H1 (cell line): ENCODE data around the gene DPP8. TPM values are rescaled to one million over a fixed set of nuclear protein-coding genes. Genes with fewer than 3 reads are reported as not detected.

ENCODE experiments used
- CTCF ChIA-PET: fragments of 300-600 bp; sonication (Branson Sonifier 250); formaldehyde crosslinking; loops from one replicate; lab custom pipeline; 2021; ENCODE audit not compliant: partially characterized antibody; lab: Charles Lee
- POLR2A ChIA-PET: fragments of 300-600 bp; sonication (Branson Sonifier 250); formaldehyde crosslinking; loops from one replicate; lab custom pipeline; 2021; ENCODE audit warnings: inconsistent platforms; ENCODE audit not compliant: partially characterized antibody; lab: Charles Lee
- DNase-seq, 2 experiments: peaks; one replicate each; pipeline versions ENCODE4 v3.0.0 to v3.0.0-alpha.2; 2010 to 2022; ENCODE audit warnings: low spot score in 2 of 2, low read depth in 1 of 2, mixed read lengths in 1 of 2
- FAIRE-seq: peaks from 2 replicates; lab custom pipeline; 2011; peaks lifted over from hg19 to GRCh38; lab: Jason Lieb, UNC
- H2AFZ ChIP-seq: 2 replicates; pipeline ENCODE4 v1.8.1; 2012; ENCODE audit warnings: low read length, inconsistent platforms
- H2AK5ac ChIP-seq: 2 replicates; pipeline ENCODE4 v1.6.1; 2013; ENCODE audit warnings: low read depth, low read length
- H2BK120ac ChIP-seq: replicated peaks from 2 replicates; pipeline ENCODE3; 2013; ENCODE audit warnings: low read depth, low read length, inconsistent platforms
- H2BK12ac ChIP-seq: 2 replicates; pipeline ENCODE4 v1.6.1; 2013; ENCODE audit warnings: low read depth, low read length
- H2BK15ac ChIP-seq: 2 replicates; pipeline ENCODE4 v1.6.1; 2013; ENCODE audit warnings: low read length
- H2BK20ac ChIP-seq: 2 replicates; pipeline ENCODE4 v1.6.1; 2013; ENCODE audit warnings: low read length
- H2BK5ac ChIP-seq: 2 replicates; pipeline ENCODE4 v1.6.1; 2013; ENCODE audit warnings: low read depth, low read length
- H3K14ac ChIP-seq: 2 replicates; pipeline ENCODE4 v1.6.1; 2013; ENCODE audit warnings: inconsistent platforms; ENCODE audit not compliant: insufficient read length
- H3K18ac ChIP-seq: 2 replicates; pipeline ENCODE4 v1.6.1; 2013; ENCODE audit warnings: low read length; ENCODE audit errors: extremely low read depth
- H3K23ac ChIP-seq: 2 replicates; pipeline ENCODE4 v1.6.1; 2013; ENCODE audit warnings: inconsistent platforms; ENCODE audit not compliant: insufficient read length
- H3K23me2 ChIP-seq: 2 replicates; pipeline ENCODE4 v1.6.1; 2013; ENCODE audit warnings: low read depth, low read length
- H3K27ac ChIP-seq: 2 replicates; pipeline ENCODE4 v1.6.1; 2011; ENCODE audit warnings: low read depth, low read length, inconsistent platforms
- H3K27me3 ChIP-seq, 4 experiments: replicated peaks in 1 of 4; 1 replicate in 1 of 4; 2 replicates in 3 of 4; pipeline versions ENCODE4 v1.6.1 to v1.8.1; 2011 to 2013; ENCODE audit warnings: low read length in 3 of 4, mild to moderate bottlenecking in 3 of 4, inconsistent platforms in 2 of 4, mixed read lengths in 2 of 4, moderate library complexity in 1 of 4; ENCODE audit not compliant: control insufficient read depth in 3 of 4, insufficient read depth in 3 of 4; ENCODE audit errors: extremely low read depth in 1 of 4
- H3K36me3 ChIP-seq, 4 experiments: 2 replicates each; pipeline versions ENCODE4 v1.6.1 to v1.8.1; 2011 to 2013; ENCODE audit warnings: mild to moderate bottlenecking in 4 of 4, low read length in 3 of 4, moderate library complexity in 2 of 4, control low read depth in 1 of 4, inconsistent platforms in 1 of 4; ENCODE audit not compliant: insufficient read depth in 4 of 4, control insufficient read depth in 2 of 4
- H3K4ac ChIP-seq: replicated peaks from 2 replicates; pipeline ENCODE3; 2013; ENCODE audit warnings: low read length, low read depth, mixed read lengths, inconsistent platforms; ENCODE audit not compliant: insufficient read length
- H3K4me1 ChIP-seq, 4 experiments: replicated peaks in 1 of 4; 1 replicate in 1 of 4; 2 replicates in 3 of 4; pipeline versions ENCODE4 v1.6.1 to v1.8.1; 2011 to 2013; ENCODE audit warnings: low read length in 3 of 4, inconsistent platforms in 2 of 4, mixed read lengths in 1 of 4; ENCODE audit not compliant: insufficient read depth in 4 of 4, control insufficient read depth in 3 of 4
- H3K4me2 ChIP-seq, 2 experiments: 2 replicates each; pipeline versions ENCODE4 v1.6.1 to v1.8.1; 2011 to 2013; ENCODE audit warnings: low read depth in 2 of 2, low read length in 2 of 2, control low read depth in 1 of 2, inconsistent platforms in 1 of 2, mild to moderate bottlenecking in 1 of 2; ENCODE audit not compliant: insufficient read depth in 1 of 2
- H3K4me3 ChIP-seq, 4 experiments: fragments of 200-600, 300-600 bp in 1 of 4; sonication (generic), shearing (Covaris generic), sonication (Bioruptor Twin) in 1 of 4; 2 replicates each; pipeline versions ENCODE4 v1.5.1 to v1.8.1; 2011 to 2016; ENCODE audit warnings: low read length in 4 of 4, low read depth in 3 of 4, control low read depth in 2 of 4, inconsistent platforms in 2 of 4, mild to moderate bottlenecking in 2 of 4, mixed read lengths in 1 of 4, moderate library complexity in 1 of 4; ENCODE audit not compliant: insufficient read depth in 2 of 4; ENCODE audit errors: extremely low read depth in 1 of 4
- H3K56ac ChIP-seq: replicated peaks from 2 replicates; pipeline ENCODE3; 2013; ENCODE audit warnings: low read depth, mild to moderate bottlenecking, mixed read lengths, low read length, inconsistent platforms; ENCODE audit not compliant: insufficient read length
- H3K79me1 ChIP-seq: 2 replicates; pipeline ENCODE4 v1.6.1; 2013; ENCODE audit warnings: low read depth, low read length, control low read depth
- H3K79me2 ChIP-seq, 2 experiments: 2 replicates each; pipeline versions ENCODE4 v1.6.1 to v1.8.1; 2012 to 2013; ENCODE audit warnings: low read length in 2 of 2, mild to moderate bottlenecking in 2 of 2, inconsistent platforms in 1 of 2; ENCODE audit not compliant: insufficient read depth in 2 of 2, control insufficient read depth in 1 of 2
- H3K9ac ChIP-seq, 4 experiments: replicated peaks in 1 of 4; 1 replicate in 1 of 4; 2 replicates in 3 of 4; pipeline versions ENCODE4 v1.6.1 to v1.8.1; 2011 to 2013; ENCODE audit warnings: low read depth in 3 of 4, low read length in 3 of 4, control low read depth in 2 of 4, mild to moderate bottlenecking in 2 of 4, moderate library complexity in 2 of 4, inconsistent platforms in 1 of 4; ENCODE audit errors: extremely low read depth in 1 of 4
- H3K9me3 ChIP-seq, 2 experiments: 2 replicates each; pipeline versions ENCODE4 v1.6.1 to v1.8.1; 2012 to 2013; ENCODE audit warnings: mild to moderate bottlenecking in 2 of 2, moderate library complexity in 2 of 2, control low read depth in 1 of 2, inconsistent platforms in 1 of 2, low read depth in 1 of 2, low read length in 1 of 2, mixed read lengths in 1 of 2; ENCODE audit not compliant: insufficient read depth in 2 of 2
- H4K20me1 ChIP-seq, 2 experiments: replicated peaks in 1 of 2; 2 replicates each; pipeline versions ENCODE3 to v1.8.1; 2011 to 2013; ENCODE audit warnings: inconsistent platforms in 2 of 2, low read length in 2 of 2, mild to moderate bottlenecking in 1 of 2; ENCODE audit not compliant: insufficient read depth in 2 of 2, control insufficient read depth in 1 of 2
- H4K5ac ChIP-seq: 2 replicates; pipeline ENCODE4 v1.6.1; 2013; ENCODE audit warnings: low read length, low read depth, mixed read lengths, inconsistent platforms; ENCODE audit not compliant: insufficient read length
- H4K8ac ChIP-seq: 2 replicates; pipeline ENCODE4 v1.8.0; 2013; ENCODE audit warnings: mild to moderate bottlenecking, moderate library complexity, low read length, inconsistent platforms; ENCODE audit not compliant: insufficient read depth; ENCODE audit errors: extremely low read depth
- H4K91ac ChIP-seq: replicated peaks from 2 replicates; pipeline ENCODE3; 2013; ENCODE audit warnings: low read length, mixed read lengths, inconsistent platforms; ENCODE audit not compliant: insufficient read length
- CTCF ChIP-seq, 3 experiments: IDR thresholded peaks; 1 replicate in 2 of 3; 2 replicates in 1 of 3; pipeline versions ENCODE4 v1.5.1 to v1.6.1; 2011; ENCODE audit warnings: low read length in 3 of 3, mild to moderate bottlenecking in 3 of 3, inconsistent platforms in 2 of 3, low read depth in 1 of 3, moderate library complexity in 1 of 3; ENCODE audit not compliant: insufficient read depth in 1 of 3; ENCODE audit errors: control extremely low read depth in 1 of 3
- EP300 ChIP-seq, 2 experiments: IDR thresholded peaks; 1 replicate in 1 of 2; 2 replicates in 1 of 2; pipeline ENCODE4 v1.6.1; 2011 to 2012; ENCODE audit warnings: low read depth in 2 of 2, low read length in 2 of 2, mild to moderate bottlenecking in 2 of 2, borderline replicate concordance in 1 of 2, inconsistent platforms in 1 of 2, moderate library complexity in 1 of 2
- HDAC2 ChIP-seq, 2 experiments: fragments of 300-600 bp in 1 of 2; sonication (generic) in 1 of 2; IDR thresholded peaks; 2 replicates each; pipeline ENCODE4 v1.6.1; 2011 to 2012; ENCODE audit warnings: low read depth in 2 of 2, low read length in 2 of 2, mild to moderate bottlenecking in 2 of 2, moderate library complexity in 2 of 2, borderline replicate concordance in 1 of 2, inconsistent platforms in 1 of 2
- HDAC6 ChIP-seq: IDR thresholded peaks from one replicate; pipeline ENCODE4 v1.7.1; 2012; ENCODE audit warnings: low read depth, mild to moderate bottlenecking, inconsistent platforms, low read length, moderate library complexity
- KDM4A ChIP-seq: IDR thresholded peaks from one replicate; pipeline ENCODE4 v1.7.1; 2012; ENCODE audit warnings: low read depth, mild to moderate bottlenecking, moderate library complexity, low read length, inconsistent platforms; ENCODE audit not compliant: severe bottlenecking
- SP2 ChIP-seq: IDR thresholded peaks from 2 replicates; pipeline ENCODE4 v1.6.1; 2012; ENCODE audit warnings: mild to moderate bottlenecking, low read length, inconsistent platforms
- TAF7 ChIP-seq: optimal IDR thresholded peaks from 2 replicates; pipeline ENCODE3; 2011; ENCODE audit warnings: low read depth, mild to moderate bottlenecking, inconsistent platforms, low read length, moderate library complexity, borderline replicate concordance
- TBP ChIP-seq: IDR thresholded peaks from 2 replicates; pipeline ENCODE4 v1.6.1; 2011; ENCODE audit warnings: low read depth, low read length, improper control_type of control experiment
- TEAD4 ChIP-seq: IDR thresholded peaks from 2 replicates; pipeline ENCODE4 v1.6.1; 2012; ENCODE audit warnings: low read depth, low read length, inconsistent platforms, mixed read lengths
- WGBS, 2 experiments: shearing (Covaris generic) in 1 of 2; methylation state at CpG; one replicate each; pipeline versions ENCODE4 v1.1.6 to v1.1.7; 2013 to 2015; ENCODE audit warnings: low lambda C conversion rate in 2 of 2, mixed read lengths in 2 of 2, inconsistent platforms in 1 of 2, low coverage in 1 of 2, missing lambda C conversion rate in 1 of 2; ENCODE audit not compliant: insufficient replicate concordance in 2 of 2, insufficient coverage in 1 of 2, insufficient read length in 1 of 2; ENCODE audit errors: extremely low coverage in 1 of 2, missing lambda C conversion rate in 1 of 2; 5-methylcytosine and 5-hydroxymethylcytosine counted together
- polyA plus RNA-seq, 7 experiments: library from polyadenylated mRNA; depleted of rRNA in 3 of 7; stranded (reverse) in 5 of 7; unstranded in 2 of 7; fragments of >200 nt in 5 of 7; fragments of 200-250 nt in 2 of 7; gene quantifications; 1 replicate in 5 of 7; 2 replicates in 1 of 7; 4 replicates in 1 of 7; pipeline versions ENCODE4 v1.2.1 to v1.2.3, GENCODE V29; 2011 to 2013; ENCODE audit warnings: missing spikeins in 2 of 7, mixed read lengths in 2 of 7
- total RNA-seq: library from RNA; stranded (reverse); fragmentation: NEBNext Ultra II Directional; extraction: Animal tissue kit (Norgen Biotek cat#: 25700); gene quantifications from 2 replicates; pipeline ENCODE4 v1.2.1, GENCODE V29; 2021

DPP8 gene
- total and polyA plus RNA-seq, 2 of the 8 experiments (the other 6 are each of a cell fraction or from before 2014, with no cell fraction given): 9.9 to 26.0 TPM

GRCh38 chr15:65394280-65394789 is 123.2 kb downstream of the DPP8 start:
- Histone ChIP-seq H3K14ac (no peak overlapping the region), H4K8ac (no peak overlapping the region), H3K4me1 (peaks cover 0 to 12% (median 4%) of the 10 kb centered on the region in 4 experiments; a peak in 6 of 7 replicates), H3K27ac (no peak overlapping the region), H2AFZ (no peak overlapping the region), H2BK120ac (no peak overlapping the region), H3K27me3 (peaks cover 14 to 39% (median 35%) of the 10 kb centered on the region in 4 experiments), H3K9me3 (no peaks in the 10 kb centered on the region), H3K18ac (no peak overlapping the region), H2AK5ac (no peak overlapping the region), H3K79me1 (no peaks in the 10 kb centered on the region), H2BK15ac (no peak overlapping the region), H3K79me2 (no peaks in the 10 kb centered on the region), H2BK20ac (no peak overlapping the region), H3K56ac (no peak overlapping the region), H3K36me3 (no peaks in the 10 kb centered on the region; a peak in 2 of 8 replicates), H4K5ac (no peak overlapping the region), H3K23ac (no peak overlapping the region), H3K4me3 (no peak overlapping the region), H3K9ac (no peak overlapping the region), H2BK5ac (no peak overlapping the region), H3K4me2 (no peak overlapping the region), H3K4ac (no peak overlapping the region), H2BK12ac (no peak overlapping the region), H4K20me1 (peaks cover 0 to 5% of the 10 kb centered on the region in 2 experiments), H4K91ac (no peak overlapping the region), H3K23me2 (peaks cover 14% of the 10 kb centered on the region; the same call in 1 of the 2 replicates)
- CTCF ChIA-PET: interaction anchor here (0.9 to 18.3 kb wide), 9 partner anchors 9 to 123 kb away, joined by 3 to 547 read pairs (median 4); no protein-coding TSS in a partner anchor
- FAIRE-seq (no peak), DNase-seq (no peak)
- POLR2A ChIA-PET: interaction anchor here (0.5 to 2.2 kb wide), 10 partner anchors 8 to 123 kb away, joined by 3 to 9 read pairs (median 4); partner anchors contain the start of genes PARP16 and RNU5B-1
- WGBS, 2 experiments: 89% methylated on average over 11 of the region's 11 CpGs; no CpG with 5 or more reads in 1 of the 2 experiments
- TF ChIP-seq SP2 (no peak), HDAC2 (IDR thresholded peaks at IDR 0.05; ENCODE audit: borderline replicate concordance in 1 of 2, low read depth in 2 of 2, low read length in 2 of 2) (no peak), TBP (no peak), EP300 (IDR thresholded peaks at IDR 0.05; ENCODE audit: borderline replicate concordance in 1 of 2, low read depth in 2 of 2, low read length in 2 of 2) (no peak), TEAD4 (no peak), HDAC6 (no peak), KDM4A (no peak), TAF7 (no peak), CTCF (IDR thresholded peaks at IDR 0.05; ENCODE audit: control extremely low read depth in 1 of 3, insufficient read depth in 1 of 3, low read depth in 1 of 3, low read length in 3 of 3) (no peak)
